C1 segment of cervical spinal cord (tissue), 14 donors: ENCODE results near the gene WFDC1.
A peak's percentile ranks its signal among the peaks of the same experiment; 100 is the strongest.

Source experiments
- DNase-seq, 14 donors: peaks; one replicate each; lab custom pipeline; 2025; lab: John Stamatoyannopoulos, UW

Gene WFDC1

DNA sequence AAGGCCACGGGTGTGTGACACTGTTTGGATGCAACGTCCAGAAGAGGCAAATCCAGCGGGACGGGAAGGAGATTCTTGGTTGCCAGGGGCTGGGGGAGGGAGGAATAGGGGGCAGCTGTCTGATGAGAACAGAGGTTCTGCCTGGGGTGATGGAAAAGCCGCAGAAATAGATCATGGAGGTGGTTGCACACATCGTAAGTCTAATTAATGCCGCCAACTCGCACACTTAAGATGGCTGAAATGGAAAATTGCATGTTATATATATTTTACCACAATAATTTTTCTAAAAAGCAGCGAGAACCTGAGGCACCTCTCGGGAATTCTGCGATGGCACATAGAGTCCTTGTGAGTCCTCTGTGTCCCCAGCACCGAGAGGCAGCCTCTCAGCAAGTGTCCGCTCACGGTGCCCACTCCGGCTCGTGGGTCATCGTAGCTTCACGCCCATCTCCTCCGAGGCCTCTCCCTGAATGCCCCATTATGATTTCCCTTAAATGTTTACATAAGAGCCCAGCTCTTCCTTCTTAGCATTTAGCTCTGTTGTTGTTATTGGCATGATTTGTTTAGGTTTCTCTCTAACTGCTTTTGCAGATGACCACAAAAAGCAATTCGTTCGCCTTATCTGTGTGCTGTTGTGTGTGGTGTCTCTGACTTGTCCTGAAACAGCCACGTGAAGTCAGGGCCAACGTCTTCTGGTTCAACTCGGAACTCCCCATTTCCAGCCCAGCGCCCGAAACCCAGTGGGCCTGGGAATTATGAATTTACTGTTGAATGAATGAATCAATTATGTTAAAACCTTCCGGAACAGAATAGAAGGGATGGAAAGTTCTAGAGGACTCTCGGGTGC, 7.7 kb downstream of the WFDC1 start:
- no peak for DNase-seq

DNA sequence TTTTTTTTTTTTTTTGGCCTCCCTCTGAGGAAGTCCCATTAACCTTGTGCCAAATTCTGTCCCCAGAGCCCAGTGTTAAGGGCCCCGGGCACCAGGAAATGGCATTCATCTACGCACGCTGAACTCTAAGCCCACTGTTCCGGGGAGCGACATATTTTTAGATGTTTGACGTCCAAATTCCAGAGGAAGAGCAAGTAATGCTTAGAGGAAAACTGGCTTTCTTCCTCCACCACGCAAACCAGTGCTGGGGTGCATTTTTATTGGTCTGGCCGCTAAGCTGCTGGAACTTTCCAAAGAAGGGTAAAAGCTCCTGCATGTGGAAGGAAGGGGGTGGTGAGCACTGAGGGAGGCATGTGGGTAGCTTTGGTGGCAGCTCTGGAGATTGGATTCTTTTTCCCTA, 8.3 kb downstream of the WFDC1 start:
- peak in 4 of 14 donors; percentile 5 to 42 (median 16) for DNase-seq

DNA sequence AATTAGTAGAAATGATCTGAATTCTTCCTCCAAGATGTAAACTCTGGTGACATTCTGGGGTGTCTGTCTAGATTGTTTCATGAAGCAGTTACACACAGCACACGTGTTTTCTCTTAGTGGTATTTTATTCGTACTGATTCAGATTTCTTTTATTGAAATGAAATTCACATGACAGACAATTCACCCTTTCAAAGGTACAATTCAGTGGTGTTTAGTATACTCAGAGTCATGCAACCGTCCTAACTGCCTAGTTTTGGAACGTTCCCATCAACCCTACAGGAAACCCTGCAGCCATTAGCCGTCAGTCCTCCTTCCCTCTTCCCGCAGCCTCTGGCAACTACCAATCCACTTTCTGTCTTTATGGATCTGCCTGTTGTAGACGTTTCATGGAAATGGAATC, 8.8 kb downstream of the WFDC1 start:
- DNase-seq: no peak

DNA sequence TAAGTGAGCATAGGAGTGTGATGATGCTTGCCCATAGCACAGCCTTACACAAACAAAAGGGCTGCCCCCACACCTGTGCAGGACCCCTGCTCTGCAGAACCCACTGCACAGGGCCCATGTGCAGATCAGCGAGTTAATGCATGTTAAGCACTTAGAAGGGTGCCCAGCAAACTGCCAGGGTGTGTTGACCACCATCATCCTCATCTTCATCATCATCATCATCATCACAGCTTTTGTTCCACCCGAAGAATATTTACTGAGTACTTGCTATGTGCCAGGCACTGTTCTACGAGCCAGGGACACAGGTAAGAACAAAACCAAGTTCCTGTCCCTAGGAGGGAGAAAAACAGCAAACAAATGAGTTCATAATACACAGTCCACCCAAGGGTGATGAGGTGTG, 11.9 kb downstream of the WFDC1 start:
- DNase-seq: no peak

DNA sequence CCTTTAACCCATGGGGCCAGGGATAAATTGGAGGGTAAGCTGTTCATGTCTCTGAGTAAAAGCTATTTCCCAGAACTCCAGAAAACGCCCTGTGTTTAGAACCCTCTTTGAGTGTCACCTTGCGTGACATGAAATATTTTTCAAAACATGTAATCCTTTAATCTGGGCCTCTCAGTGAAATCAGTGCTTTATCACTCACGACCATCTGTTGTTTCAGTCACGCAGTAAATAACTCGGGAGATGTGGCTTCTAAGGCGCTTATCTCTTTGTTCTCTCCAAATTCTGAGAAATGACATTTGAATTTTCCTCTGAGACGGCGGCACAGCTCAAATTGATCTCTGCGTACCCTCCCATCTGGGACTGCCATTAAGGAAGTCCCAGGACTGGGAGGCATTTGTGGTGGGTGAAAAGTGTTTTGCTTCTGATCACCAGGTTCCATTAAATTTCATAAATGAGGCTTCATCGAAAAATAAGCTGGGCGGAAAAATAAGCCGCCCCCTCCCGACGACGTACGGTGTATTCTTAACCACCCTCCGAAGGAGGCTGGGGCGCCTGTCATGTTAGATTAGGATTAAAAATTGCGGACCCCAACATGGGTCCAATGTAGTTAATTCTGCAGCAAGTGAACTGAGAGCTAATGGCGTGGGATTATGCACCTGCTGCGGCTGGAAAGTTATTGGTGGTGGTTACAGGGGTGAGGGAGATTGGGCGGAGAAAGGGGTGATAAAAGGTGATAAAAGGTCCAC, 12.7 kb downstream of the WFDC1 start:
- no peak for DNase-seq

DNA sequence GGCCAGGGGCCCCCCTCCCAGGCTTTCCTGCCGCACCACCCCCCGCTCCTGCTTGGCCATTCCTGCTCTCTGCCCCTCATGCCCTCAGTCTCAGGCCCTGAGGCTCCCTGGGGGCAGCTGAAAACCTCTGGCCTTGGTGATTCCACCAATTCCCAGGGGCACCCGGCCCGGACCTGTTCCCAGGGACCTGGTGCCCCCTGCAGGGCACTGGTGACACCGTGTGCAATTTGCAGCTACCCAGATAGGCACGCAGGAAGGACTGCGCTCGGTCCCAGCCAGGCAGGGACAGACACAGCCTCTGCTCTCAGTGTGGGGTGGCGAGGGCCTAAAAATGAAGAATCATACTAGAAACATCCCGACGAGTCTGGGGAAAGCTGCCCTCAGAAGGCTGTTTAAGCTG, 13.4 kb downstream of the WFDC1 start:
- DNase-seq: peak in 1 of 14 donors; percentile 4

DNA sequence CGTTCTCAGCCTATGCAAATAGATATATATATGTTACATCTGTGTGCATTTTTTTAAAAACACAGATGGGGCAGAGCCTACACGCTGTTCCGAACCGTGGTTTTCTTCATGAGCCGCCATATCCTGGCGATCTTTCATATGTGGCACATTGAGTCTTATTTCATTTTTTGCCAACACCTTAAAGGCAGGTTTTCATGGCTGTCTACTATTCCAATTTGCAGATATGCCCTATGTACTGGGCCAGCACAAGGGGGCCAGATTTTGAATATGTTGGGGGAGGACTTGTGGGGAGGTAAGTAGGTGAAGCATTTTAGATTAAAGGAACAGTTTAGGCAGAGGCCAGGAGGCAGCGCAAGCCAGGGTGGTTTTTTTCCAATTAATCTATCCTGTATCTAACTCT, 16.0 kb downstream of the WFDC1 start:
- no peak for DNase-seq

DNA sequence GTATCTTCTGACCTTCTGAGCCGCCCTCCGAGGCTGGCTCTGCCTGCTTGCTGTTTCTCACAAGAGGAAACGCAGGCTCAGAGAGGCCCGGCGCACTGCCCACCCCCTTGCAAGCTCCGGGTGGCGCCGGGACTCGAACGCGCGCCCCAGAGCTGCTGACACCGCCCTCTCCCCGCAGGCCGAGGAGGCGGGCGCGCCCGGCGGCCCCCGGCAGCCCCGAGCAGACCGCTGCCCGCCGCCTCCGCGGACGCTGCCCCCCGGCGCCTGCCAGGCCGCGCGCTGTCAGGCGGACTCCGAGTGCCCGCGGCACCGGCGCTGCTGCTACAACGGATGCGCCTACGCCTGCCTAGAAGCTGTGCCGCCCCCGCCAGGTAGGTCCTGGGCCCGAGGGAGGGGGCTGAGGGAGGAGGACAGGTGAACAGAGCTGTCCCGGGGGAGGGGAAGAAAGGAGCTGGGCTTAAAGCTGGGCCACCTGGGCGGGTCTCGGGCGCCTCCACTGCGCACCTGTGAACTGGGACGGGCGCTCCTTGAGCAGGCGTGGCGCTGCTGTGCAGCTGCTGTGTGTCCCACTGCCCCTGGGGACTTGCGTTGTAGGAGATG, 18.2 kb downstream of the WFDC1 start:
- no peak for DNase-seq

DNA sequence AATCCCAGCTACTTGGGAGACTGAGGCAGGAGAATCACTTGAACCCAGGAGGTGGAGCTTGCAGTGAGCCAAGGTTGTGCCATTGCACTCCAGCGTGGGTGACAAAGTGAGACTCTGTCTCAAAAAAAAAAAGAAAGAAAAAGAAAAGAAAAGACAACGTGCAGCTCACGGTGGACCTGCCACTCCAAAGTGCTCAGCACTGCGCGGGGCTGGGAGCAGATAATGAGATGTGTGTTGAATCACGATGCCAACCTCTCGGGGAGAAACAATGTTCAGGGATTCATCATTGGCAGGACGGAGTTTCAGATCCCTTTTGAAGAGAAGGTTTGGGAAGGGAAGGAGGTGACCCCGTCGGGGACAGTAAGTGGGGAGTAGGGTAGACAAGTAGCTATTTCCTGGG, 19.2 kb downstream of the WFDC1 start:
- no peak for DNase-seq

DNA sequence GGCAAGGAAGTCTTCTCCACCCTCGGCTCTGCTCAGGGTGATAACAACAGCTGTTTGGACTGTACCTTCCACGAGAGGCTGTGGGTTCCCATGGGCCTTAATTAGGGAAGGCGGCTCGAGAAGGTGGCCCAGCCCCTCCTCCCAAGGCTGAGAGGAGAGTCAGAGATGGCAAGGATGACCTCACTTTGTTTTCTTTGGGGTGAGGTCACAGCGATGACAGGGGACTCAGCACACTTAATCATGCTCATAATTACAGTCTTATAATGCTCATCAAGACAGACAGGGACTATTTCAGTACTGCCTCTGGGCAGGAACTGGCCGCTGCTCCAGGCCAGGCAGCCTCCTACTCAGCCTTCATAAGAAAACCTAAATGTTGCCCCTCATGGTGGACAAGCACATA, 19.7 kb downstream of the WFDC1 start:
- no peak for DNase-seq

DNA sequence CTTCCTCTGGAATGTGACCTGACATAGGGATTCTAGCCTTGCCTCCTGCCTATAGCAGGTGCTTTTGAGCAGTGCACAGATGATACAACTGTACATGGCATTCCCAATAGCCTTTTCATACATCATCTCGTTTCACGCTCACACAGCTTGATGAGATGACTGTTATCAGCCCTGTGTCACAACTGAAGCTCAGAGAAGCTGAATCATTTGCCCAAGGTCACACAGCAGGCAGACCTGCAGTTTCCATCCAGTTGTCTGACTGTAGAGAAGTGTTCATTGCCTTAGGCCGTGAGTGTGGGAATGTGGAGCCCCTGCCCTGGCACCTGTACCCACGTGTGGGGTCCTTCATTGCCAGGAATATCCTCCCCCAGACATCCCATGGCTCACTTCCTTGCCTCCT, 20.1 kb downstream of the WFDC1 start:
- no peak for DNase-seq

DNA sequence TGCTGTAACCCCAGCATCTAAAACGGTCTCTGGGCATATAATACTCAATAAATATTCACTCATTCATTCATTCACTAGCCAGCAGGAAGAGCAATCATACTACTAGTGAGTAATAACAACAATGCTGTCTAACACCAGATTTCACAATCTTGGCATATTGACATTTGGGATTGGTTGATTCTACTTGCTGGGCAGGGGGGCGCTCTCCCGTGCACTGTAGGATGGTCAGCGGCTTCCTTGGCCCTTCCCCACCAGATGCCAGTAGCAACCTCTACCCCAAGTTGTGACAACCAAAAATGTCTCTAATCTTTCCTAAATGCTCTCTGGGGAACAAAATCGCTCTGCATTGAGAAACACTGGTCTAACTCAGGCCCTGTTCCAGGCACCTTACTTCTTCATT, 20.7 kb downstream of the WFDC1 start:
- no peak for DNase-seq

DNA sequence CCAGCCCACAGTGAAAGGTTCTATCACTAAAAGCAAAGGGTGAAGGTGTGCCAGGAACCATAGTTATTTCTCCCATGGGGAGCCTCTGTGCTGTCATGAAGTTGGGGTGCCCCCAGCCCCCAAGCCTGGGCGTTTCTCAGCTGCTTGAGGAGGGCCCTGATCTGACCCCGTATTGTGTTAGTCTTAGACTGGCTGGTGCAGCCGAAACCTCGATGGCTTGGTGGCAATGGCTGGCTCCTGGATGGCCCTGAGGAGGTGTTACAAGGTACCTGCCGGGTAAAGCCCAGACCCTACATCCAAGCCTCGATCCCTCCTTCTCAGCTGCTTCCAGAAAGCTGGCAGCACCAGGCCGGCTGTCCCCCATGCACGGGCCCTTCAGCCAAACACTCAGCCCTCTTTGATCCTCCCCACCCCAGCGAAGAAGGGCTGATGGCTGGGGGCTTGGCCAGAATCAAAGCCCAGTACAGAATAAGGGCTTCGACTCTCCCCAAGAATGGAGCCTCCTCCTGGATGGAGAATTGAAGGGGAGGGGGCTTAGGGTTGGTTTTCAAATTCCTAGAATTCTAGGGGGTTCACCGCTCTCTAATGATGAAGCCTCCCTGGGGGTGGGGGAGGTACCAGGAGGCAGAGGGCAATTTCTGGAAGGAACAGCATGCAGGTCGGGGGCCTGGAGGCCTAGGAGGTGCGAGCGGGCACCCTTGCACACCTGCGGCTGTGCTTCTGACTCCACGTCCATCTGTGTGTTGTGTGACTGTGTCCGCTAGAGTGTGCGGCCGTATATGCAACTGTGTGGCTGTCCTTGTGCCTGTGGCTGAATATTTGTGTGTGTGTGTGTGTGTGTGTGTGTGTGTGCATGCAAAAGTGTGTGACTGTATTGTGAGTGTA, 23.7 kb downstream of the WFDC1 start:
- no peak for DNase-seq

DNA sequence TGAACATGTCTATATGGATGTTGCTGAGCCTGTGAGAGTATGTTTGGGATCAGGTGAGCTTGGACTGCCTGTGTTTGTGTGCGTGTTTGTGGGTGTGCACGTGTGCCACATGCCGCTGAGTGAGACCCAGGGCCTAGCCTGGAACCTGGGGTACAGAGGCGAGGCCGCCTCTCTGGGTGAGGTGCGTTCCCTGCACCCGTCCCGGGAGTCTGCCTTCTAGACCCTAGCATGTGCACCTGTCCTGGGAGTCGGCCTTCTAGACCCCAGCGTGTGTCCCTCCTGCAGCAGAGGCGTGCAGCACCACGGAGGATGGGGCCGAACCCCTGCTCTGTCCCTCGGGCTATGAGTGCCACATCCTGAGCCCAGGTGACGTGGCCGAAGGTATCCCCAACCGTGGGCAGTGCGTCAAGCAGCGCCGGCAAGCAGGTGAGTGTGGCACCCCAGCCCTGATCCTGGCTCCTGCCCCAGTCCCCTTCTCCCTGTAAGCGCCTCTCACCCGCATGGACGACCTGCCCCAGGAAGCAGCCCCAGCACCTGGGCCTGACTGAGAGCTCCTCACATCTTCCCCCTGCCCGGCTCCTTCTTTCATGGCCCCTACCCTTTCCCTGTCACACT, 24.6 kb downstream of the WFDC1 start:
- no peak for DNase-seq

DNA sequence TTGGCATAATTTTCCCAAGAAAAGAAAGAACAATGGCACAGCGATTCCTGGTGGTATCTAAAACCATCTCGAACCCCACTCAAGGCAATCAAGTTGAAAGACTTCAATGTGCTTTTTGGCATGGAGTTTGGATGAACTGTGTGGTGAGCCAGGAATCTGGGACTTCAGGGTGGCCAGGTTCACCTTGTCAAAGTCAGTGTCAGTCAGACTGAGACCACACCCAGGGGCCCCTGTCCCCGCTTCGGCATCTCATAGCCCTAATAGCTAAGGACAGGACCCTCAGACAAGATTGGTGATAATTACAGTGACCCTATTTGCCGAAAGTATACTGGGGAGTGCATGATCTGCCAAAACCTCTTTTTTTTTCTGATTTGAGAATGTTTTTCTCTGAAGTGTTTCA, 25.8 kb downstream of the WFDC1 start:
- no peak for DNase-seq

DNA sequence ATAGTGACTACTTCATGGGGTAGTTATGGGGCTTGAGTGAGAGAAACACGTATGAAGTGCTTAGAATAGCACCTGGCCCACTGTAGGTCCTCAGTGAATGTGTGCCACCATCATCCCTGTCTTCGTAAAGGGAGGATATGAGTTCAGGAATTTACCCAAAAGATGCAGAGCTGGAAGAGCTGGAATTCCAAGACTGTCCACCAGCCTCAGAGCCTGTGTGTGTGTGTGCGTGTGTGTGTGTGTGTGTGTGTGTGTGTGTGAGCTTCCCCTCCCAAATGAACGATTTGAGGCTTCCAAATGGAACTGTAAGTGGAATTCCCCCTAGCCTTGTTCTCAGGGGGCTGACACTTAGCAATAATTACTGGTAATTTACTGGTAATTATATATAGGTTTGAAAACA, 27.3 kb downstream of the WFDC1 start:
- DNase-seq: no peak

DNA sequence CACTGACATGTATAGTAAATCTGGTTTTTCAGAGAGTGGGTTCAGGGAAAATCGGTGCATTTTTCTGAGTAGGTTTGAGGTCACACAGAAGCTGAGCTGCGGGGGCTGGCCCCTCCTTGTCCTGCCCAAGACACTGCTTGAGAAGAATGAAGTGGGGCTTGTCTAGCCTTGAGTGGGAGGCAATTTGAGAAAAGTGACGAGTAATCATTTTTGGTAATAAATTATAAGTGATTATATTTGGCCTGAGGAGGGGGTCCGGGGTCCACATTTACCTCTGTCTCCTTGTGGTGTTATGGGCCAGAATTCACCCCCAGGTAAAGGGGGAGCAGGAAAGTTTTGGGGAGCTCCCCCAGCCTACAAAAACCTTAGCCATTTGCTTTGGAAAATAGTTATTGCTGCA, 28.1 kb downstream of the WFDC1 start:
- no peak for DNase-seq

DNA sequence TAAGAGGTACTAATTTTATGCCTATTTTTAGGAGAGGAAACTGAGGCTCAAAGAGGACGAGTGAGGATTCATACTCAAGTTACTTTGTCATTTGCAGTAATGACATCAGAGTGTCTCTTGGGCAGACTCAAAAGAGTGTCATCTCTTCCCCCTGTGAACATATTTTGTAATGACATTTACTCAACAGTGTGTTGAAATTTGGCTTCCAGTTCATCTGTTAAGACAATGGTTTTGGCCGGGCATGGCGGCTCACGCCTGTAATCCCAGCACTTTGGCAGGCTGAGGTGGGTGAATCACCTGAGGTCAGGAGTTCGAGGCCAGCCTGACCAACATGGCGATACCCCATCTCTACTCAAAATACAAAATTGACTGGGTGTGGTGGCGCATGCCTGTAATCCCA, 28.9 kb downstream of the WFDC1 start:
- no peak for DNase-seq

DNA sequence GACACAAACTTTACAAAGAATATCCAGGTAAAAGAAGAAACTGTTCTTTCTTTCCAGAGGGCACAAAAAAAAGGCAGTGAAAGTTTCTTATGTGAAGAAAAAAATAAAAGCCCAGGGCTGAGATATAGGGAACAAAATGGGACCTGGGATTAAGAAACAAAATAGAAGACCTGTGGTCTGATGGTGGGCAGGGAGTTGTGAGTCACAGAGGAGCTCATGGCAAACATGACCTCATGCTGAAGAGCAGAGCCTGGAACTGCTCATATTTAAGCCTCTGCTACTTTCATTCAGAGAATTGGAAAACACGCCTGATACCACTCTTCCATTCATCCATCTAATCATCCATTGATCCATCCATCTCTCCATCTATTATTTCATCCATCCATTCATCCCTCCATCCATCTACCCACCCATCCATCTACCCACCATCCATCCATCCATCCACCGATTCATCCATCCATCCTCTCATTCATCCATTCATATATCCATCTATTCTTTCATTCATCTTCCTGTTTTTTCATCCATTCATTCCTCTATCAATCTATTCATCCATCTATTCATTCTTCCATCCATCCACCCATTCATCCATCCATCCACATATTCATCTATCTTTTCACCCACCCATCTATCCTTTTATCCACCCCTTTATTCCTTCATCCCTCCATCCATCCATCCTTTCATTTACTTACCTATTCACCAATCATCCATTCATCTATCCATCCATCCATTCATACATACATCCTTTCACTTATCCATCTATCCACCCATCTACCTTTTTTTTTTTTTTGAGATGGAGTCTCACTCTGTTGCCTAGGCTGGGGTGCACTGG, 30.0 kb downstream of the WFDC1 start:
- DNase-seq: no peak

DNA sequence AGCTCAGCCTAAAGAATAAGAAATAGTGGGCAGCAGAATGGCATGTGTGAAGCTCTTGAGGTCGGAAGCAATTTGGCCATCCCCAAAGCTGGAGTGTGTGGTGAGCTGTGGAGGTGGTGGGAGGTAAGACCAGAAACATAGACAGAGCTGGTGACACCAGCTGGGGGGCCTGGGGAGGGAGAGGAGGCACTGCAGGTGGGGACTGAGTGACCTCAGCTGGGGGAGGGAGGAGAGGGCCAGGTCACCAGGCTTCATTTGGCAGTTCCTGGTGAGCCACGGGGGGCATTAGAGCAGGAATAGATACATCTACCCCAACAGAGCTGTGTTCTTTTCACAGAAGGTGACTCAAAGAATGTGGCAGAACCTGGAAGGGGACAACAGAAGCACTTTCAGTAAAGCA, 31.9 kb downstream of the WFDC1 start:
- no peak for DNase-seq
